ENCODE results near the gene FDPS.
"Not testable (repeated sequence)": the region's sequence is repeated elsewhere in the genome, so short reads cannot be mapped to it uniquely, and the experiment has no call there.

The FDPS gene

GRCh38 chr1:155320661-155321617, 12.3 kb downstream of the FDPS start, which contains the start of gene RUSC1:
TSS of gene RUSC1 (plus strand) at chr1:155320894. CDS start at chr1:155321774, 880 bp downstream.
- DNase-seq, result no peak

- no peak for DNase-seq
These were observed 13.2 kb downstream of the FDPS start for GRCh38 chr1:155321639-155322503.

GRCh38 chr1:155322571-155322952, 13.9 kb downstream of the FDPS start:
- no peak for DNase-seq

GRCh38 chr1:155322953-155323728, 14.5 kb downstream of the FDPS start:
- peak; percentile 67 for DNase-seq

- DNase-seq, result peak; percentile 65
These were observed 15.0 kb downstream of the FDPS start for GRCh38 chr1:155323729-155324036.

GRCh38 chr1:155324037-155324716, 15.5 kb downstream of the FDPS start:
- peak; percentile 67 for DNase-seq

GRCh38 chr1:155324717-155325602, 16.3 kb downstream of the FDPS start:
- DNase-seq, result no peak

GRCh38 chr1:155325603-155325893, 16.9 kb downstream of the FDPS start:
- no peak for DNase-seq

- DNase-seq, result no peak
These were observed 17.4 kb downstream of the FDPS start for GRCh38 chr1:155326020-155326526.

GRCh38 chr1:155326631-155327037, 18.0 kb downstream of the FDPS start:
- DNase-seq, result no peak

GRCh38 chr1:155327981-155328380, 19.3 kb downstream of the FDPS start:
- DNase-seq, result no peak

GRCh38 chr1:155328856-155329255, 20.2 kb downstream of the FDPS start:
- DNase-seq, result not testable (repeated sequence)

GRCh38 chr1:155329980-155330598, 21.4 kb downstream of the FDPS start:
- DNase-seq, result no peak

GRCh38 chr1:155334962-155335361, 26.3 kb downstream of the FDPS start:
- DNase-seq, result no peak

GRCh38 chr1:155339515-155340097, 30.9 kb downstream of the FDPS start:
- DNase-seq, result no peak

- no peak for DNase-seq
These were observed 34.2 kb downstream of the FDPS start for GRCh38 chr1:155342842-155343241.

- no peak for DNase-seq
These were observed 44.0 kb downstream of the FDPS start for GRCh38 chr1:155352631-155353030.

GRCh38 chr1:155360051-155360450, 51.4 kb downstream of the FDPS start:
- no peak for DNase-seq

All from NK-92 treated with Interleukin-12 subunit alpha and Interleukin-12 subunit beta, amount 100 ng/mL, for 24 hours (cell line).